NCI-H2227 (cell line): Measurements from ENCODE around the gene KCNN1.
"Not testable (repeated sequence)": the region's sequence is repeated elsewhere in the genome, so short reads cannot be mapped to it uniquely, and the experiment has no call there.

Experiments used
- DNase-seq: peaks from one replicate; lab custom pipeline; 2025; ENCODE audit not compliant: unreplicated experiment; lab: John Stamatoyannopoulos, UW

The KCNN1 gene

GRCh38 chr19:17999684-18000479 lies 33.0 kb downstream of the KCNN1 start:
- DNase-seq, result no peak

DNA sequence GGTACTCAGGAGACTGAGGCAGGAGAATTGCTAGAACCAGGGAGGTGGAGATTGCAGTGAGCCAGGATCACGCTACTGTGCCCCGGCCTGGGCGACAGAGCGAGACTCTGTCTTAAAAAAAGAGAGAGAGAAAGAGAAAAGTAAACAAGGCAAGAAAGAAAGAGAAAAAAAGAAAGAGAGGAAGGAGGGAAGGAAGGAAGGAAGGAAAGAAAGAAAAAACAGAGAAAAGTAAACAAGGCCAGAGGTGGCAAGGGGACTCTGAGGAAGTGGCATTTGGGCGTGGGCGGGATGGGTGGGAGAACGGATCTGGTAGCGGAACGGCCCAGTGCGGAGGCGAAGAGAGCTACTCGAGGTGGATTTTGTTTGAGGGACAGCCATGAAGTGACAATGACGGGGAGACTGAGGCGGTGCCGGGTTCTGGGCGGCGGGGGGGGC lies 33.6 kb downstream of the KCNN1 start:
- no peak for DNase-seq

GRCh38 chr19:18000915-18001776 lies 34.2 kb downstream of the KCNN1 start:
- DNase-seq, result peak; percentile 79

GRCh38 chr19:18001777-18002345 lies 35.0 kb downstream of the KCNN1 start:
- DNase-seq, result no peak

DNA sequence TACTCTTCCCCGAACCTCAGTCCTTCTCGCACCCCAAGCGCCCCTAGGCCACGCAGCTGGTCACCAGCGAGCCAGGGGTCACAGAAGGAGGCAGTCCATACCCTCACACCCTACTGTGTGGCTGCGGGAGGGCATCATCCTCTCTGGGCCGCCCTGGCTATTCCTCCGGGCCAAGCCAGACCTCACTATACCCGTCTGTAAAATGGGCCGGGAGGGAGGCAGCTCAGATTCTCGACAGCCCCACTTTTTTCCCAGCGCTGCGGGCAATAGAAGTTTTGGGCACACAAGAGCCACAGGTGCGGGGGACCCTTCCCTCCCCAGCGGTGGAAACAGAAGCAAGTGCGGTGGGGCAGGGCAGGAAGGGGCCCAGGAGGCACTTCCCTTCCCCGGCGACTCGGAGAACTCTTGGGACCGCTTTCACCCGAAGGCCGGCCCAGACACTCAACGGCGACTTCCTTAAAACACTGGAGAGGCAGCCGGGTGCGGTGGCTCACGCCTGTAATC lies 35.5 kb downstream of the KCNN1 start:
- DNase-seq, result no peak

DNA sequence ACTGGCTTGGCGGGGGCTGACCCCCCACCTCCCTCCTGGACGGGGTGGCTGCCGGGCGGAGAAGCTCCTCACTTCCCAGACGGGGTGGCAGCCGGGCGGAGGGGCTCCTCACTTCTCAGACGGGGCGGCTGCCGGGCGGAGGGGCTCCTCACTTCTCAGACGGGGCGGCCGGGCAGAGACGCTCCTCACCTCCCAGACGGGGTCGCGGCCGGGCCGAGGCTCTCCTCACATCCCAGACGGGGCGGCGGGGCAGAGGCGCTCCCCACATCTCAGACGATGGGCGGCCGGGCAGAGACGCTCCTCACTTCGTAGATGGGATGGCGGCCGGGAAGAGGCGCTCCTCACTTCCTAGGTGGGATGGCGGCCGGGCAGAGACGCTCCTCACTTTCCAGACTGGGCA lies 38.8 kb downstream of the KCNN1 start:
- not testable (repeated sequence) for DNase-seq

- DNase-seq, result peak; percentile 81
These were observed 40.4 kb downstream of the KCNN1 start for GRCh38 chr19:18007044-18007916.

DNA sequence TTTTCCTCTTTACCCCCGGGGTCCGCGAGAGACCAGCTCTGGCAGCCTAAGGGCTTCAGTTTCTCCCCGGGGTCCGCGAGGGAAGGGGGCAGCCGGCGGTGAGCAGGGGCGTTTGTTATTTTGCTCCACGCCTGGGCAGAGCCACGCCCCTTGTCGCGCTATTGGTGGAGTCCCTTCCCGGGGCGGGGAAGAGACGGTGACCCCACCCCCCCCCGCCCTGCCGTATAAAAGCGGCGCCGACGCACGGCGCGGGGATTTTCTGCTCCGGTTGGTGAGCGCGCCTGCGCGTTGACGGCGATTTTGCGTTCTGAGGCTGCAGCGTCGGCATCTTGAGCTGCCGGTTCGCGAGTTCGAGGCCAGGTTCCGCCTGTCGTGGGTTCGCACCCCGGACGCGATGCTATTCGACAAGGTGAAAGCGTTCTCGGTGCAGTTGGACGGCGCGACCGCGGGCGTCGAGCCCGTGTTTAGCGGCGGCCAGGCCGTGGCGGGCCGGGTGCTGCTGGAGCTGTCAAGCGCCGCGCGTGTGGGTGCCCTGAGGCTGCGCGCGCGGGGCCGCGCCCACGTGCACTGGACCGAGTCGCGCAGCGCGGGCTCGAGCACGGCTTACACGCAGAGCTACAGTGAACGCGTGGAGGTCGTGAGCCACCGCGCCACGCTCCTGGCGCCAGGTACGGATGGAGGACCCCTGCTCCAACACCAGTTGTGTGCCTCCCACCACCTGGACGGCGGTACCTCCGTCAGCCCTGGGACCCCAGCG lies 41.2 kb downstream of the KCNN1 start, which contains the start of gene ARRDC2:
Gene ARRDC2 (plus strand): TSS at position 254 of the 757 bp plus-strand sequence. CDS start 141 bp downstream, at position 395.
- peak; percentile 94 for DNase-seq

GRCh38 chr19:18008814-18009213 lies 41.9 kb downstream of the KCNN1 start:
- no peak for DNase-seq

DNA sequence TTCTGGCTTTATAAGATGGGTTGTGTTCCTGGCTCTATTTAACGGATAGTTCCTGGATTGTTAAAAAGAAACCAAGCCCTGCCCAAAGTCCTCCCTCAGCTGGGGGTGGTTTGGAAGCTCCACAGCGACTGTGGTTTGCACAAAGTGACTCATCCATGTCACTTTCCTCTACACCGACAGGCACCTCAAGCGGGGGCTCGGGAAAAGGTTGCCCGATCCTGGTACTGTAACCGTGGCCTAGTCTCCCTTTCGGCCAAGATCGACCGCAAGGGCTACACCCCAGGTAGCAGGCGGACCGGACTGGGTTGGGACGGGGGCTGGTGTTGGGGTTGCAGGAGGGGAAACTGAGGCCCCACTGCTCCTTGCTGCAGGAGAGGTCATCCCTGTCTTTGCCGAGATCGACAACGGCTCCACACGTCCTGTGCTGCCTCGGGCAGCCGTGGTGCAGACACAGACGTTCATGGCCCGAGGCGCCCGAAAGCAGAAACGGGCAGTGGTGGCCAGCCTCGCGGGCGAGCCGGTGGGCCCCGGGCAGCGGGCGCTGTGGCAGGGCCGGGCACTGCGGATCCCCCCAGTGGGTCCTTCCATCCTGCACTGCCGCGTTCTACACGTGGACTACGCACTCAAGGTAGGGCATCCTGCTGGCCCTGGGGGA lies 42.6 kb downstream of the KCNN1 start:
- no peak for DNase-seq

- DNase-seq, result no peak
These were observed 43.2 kb downstream of the KCNN1 start for GRCh38 chr19:18010149-18010548.

DNA sequence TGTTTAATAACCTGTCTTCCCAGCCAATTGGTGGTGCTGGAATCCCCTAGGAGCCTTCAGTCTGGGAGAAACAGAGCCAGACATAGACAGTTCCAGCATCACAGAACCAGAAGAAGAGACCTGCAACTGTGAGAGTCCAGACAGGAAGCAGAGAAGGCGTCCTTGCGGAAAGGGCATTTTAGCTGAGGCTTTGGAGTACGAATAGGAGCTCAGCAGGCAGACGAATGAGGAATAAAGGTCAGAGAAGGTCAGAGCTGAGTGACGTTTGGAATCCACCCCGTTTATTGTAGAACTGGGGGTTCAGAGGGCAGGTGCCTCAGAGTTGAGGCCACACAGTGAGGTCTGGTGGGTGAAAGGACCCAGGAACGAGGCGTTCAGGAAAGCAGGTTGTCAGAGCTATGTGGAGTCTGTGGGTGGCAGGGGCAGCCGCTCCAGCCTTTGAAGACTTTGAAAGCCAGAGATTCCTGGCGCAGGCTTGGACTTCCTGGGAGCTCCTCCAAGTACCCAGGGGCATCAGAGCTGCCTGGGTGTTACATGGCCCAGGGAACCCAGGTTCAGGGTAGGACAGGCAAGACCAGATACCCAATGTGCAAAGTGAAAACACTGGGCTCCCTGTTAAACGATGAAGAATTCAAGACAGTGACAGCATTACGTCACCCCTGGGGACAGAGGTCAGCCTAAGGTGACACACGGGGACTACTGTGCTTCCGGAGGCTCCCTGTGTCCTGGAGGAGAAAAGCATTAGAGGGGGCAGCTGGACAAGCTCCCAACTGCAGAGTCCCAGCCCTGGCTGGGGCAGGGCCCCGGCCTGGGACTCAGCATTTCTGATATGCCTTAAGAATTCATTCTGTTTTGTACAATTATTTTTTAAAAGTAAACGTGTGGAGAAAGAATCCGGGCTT lies 46.6 kb downstream of the KCNN1 start:
- DNase-seq, result no peak

DNA sequence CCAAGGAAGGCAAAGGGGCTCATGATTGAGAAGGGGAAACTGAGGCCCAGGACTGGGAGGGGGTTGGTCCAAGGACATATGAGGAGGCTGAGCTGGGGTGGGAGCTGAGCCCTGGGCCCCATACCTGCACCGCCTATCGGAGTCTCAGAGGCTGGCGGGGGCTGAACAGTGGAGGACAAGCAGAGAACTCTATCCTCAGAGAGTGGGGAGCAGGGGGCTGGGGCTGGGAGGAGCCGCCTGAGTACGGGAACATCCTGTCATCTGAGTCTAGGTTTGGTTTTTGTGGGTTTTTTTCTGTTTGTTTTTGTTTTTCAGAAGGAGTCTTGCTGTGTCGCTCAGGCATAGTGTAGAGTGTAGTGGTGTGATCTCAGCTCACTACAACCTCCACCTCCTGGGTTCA lies 47.3 kb downstream of the KCNN1 start:
- DNase-seq, result no peak

GRCh38 chr19:18016209-18016910 lies 49.5 kb downstream of the KCNN1 start:
- DNase-seq, result no peak

DNA sequence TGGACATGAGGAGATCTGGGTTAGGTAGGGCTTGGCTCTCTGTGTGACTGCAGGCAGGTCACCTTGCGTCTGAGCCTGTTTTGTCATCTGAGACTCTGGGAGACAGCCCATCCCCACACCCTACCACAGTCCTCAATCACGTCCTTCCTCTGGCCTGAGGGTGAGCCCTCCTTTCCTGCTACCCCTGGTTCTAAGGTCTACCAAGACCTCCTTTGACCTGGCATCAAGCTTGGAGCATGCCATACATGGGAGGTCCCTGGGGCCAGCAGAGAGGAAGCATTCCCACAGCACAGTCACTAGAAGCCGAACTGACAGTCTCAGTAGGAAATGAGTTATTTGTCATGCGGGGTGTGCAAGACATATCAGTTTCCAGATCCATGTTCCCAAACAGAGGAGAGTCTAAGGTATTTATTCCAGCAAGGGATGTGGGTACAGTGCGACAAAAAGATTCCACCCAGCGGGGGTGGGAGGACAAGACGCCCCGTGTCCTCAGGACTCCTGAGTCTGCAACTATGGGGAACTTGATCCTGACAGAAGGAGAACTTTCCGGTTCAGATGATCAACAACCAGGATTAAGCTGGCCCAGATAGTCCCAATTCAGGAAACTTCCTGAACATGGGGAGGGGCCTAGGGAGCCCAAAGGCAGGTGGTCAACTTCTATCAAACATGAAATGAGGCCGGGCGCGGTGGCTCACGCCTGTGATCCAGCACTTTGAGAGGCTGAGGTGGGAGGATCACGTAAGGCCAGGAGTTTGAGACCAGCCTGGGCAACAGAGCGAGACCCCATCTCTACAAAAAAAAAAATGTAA lies 50.6 kb downstream of the KCNN1 start:
- DNase-seq, result no peak

DNA sequence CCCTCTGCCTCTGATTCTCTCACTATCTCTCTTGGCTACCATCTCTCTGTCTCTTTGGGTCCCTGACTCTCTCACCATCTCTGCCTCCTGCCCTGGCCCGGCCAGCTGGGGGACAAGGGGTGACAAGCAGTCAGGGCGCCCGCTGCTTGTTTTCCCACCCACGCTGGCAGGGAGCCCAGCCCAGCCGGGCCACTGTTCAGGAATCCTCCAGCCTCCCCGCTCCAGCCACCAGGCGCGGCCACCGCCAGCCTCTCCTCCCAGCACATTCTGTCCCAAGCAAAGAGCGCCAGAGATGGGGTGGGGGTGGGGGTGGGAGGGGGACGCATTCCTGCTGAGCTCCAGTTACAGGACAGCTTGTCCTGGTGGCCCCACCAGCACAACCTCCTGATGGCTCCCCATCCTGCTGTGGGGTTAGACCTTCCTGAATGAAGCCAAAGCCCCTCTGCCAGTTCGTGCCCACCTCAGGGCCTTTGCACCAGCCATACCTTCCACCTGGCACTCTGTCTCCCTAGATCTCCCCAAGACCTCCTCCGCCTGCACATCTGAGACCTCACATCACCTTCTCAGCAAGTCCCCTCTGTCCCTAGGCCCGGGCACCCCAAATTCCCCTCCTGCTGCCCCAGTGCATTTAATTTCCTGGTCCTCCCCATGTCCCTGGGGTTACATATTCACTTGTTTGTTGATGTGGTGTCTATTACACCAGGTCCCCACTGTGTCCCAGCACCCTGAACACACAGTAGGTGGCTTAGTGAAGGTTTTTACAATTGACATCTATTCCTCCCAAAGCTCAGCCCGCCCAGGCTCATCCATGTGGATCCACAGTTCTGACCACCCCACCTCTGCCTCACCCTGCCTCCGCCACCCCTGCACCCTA lies 53.5 kb downstream of the KCNN1 start:
- no peak for DNase-seq
